ENCODE data around the gene TSFM.

The TSFM gene

DNA sequence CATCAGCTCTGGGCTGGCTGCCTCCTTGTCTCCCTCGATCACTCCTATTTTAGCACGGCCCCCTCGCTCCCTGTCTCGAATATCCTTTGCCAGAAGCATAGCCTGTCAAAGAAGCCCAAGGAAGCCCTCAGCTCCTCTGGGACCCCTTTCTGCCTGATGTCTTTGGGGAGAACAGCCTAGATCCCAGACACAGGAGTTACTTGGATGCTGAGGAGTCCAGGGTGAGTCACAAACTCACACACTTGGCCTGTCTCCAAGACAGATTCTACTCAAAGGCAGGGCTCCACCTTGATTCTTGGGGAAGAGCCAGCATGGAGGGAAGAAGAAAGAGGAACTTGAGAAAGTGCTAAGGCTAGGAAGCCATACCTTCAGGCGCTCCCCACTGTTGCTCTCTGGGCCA, 27.9 kb downstream of the TSFM start:
- Histone ChIP-seq H3K4me3 (ENCODE audit: insufficient read depth, low read length, poor library complexity, severe bottlenecking) (no peak overlapping the region), H3K27me3 (ENCODE audit: low read length) (no peaks in the 10 kb centered on the region), H3K4me2 (ENCODE audit: low read depth, low read length, poor library complexity, severe bottlenecking) (no peak overlapping the region), H3K27ac (ENCODE audit: low read depth, low read length) (no peak overlapping the region), H3K79me2 (ENCODE audit: insufficient read depth, low read length) (no peaks in the 10 kb centered on the region), H4K20me1 (ENCODE audit: low read depth, low read length) (no peaks in the 10 kb centered on the region), H3K9ac (ENCODE audit: low read length) (no peak overlapping the region), H3K9me2 (replicated peaks; ENCODE audit: insufficient read depth, low read length) (no peaks in the 10 kb centered on the region), H3K9me3 (ENCODE audit: insufficient read depth, low read length) (no peaks in the 10 kb centered on the region), H2AFZ (ENCODE audit: low read depth, low read length, severe bottlenecking) (no peak overlapping the region), H3K36me3 (ENCODE audit: low read length) (no peaks in the 10 kb centered on the region), H3F3A (ENCODE audit: insufficient read depth) (no peaks in the 10 kb centered on the region)
- TF ChIP-seq EZH2phosphoT487 (conservative IDR thresholded peaks at IDR 0.05; ENCODE audit: low read length), result no peak
- TF ChIP-seq, protein P1, sequence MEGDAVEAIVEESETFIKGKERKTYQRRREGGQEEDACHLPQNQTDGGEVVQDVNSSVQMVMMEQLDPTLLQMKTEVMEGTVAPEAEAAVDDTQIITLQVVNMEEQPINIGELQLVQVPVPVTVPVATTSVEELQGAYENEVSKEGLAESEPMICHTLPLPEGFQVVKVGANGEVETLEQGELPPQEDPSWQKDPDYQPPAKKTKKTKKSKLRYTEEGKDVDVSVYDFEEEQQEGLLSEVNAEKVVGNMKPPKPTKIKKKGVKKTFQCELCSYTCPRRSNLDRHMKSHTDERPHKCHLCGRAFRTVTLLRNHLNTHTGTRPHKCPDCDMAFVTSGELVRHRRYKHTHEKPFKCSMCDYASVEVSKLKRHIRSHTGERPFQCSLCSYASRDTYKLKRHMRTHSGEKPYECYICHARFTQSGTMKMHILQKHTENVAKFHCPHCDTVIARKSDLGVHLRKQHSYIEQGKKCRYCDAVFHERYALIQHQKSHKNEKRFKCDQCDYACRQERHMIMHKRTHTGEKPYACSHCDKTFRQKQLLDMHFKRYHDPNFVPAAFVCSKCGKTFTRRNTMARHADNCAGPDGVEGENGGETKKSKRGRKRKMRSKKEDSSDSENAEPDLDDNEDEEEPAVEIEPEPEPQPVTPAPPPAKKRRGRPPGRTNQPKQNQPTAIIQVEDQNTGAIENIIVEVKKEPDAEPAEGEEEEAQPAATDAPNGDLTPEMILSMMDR (IDR thresholded peaks at IDR 0.05; ENCODE audit: insufficient read depth, low read length, poor library complexity, severe bottlenecking), result no peak

DNA sequence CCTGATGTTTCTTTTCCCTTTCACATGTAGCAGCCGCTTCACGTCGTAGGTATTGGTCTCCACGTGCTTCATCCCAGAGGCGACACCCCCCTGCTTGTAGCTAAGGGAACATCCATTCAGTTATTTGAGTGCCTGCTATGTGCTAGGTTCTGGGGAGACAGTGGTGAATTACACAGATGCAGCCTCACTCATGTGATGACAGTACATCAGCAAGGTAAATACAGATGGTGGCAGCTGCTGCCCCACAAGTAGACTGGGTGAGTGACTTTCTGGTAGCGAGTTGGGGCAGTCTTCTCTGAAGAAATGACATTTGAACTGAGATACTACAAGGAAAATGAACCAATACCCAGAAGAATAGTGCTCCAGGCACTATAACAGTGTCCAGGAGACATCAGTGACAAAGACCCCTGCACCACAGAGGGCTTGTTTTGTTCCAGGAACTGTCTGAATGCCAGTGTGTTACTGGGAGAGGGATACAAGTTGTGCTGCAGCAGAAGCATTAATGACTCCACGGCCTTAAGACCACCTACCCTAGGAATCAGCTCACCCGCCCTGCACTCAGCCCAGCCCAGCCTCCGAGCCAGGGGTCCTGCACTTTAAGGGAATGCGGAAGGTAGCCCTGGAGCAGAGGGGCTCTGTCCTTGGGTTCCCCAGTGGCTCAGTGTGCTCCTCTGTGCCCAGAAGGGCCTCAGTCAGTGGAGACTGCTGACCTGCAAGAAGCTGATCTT, 28.6 kb downstream of the TSFM start:
- no peak overlapping the region for H3K9ac ChIP-seq (ENCODE audit: low read length)
- H3K79me2 ChIP-seq (ENCODE audit: insufficient read depth, low read length), result no peaks in the 10 kb centered on the region
- no peaks in the 10 kb centered on the region for H3K36me3 ChIP-seq (ENCODE audit: low read length)
- no peaks in the 10 kb centered on the region for H3K9me3 ChIP-seq (ENCODE audit: insufficient read depth, low read length)
- TF ChIP-seq, protein P1 (IDR thresholded peaks at IDR 0.05; ENCODE audit: insufficient read depth, low read length, poor library complexity, severe bottlenecking), result no peak
- TF ChIP-seq EZH2phosphoT487 (conservative IDR thresholded peaks at IDR 0.05; ENCODE audit: low read length), result no peak
- no peak overlapping the region for H3K27ac ChIP-seq (ENCODE audit: low read depth, low read length)
- no peaks in the 10 kb centered on the region for H3F3A ChIP-seq (ENCODE audit: insufficient read depth)
- no peaks in the 10 kb centered on the region for H4K20me1 ChIP-seq (ENCODE audit: low read depth, low read length)
- H2AFZ ChIP-seq (ENCODE audit: low read depth, low read length, severe bottlenecking), result no peak overlapping the region
- no peak overlapping the region for H3K4me2 ChIP-seq (ENCODE audit: low read depth, low read length, poor library complexity, severe bottlenecking)
- no peak overlapping the region for H3K4me3 ChIP-seq (ENCODE audit: insufficient read depth, low read length, poor library complexity, severe bottlenecking)
- H3K27me3 ChIP-seq (ENCODE audit: low read length), result no peaks in the 10 kb centered on the region
- H3K9me2 ChIP-seq (replicated peaks; ENCODE audit: insufficient read depth, low read length), result no peaks in the 10 kb centered on the region

DNA sequence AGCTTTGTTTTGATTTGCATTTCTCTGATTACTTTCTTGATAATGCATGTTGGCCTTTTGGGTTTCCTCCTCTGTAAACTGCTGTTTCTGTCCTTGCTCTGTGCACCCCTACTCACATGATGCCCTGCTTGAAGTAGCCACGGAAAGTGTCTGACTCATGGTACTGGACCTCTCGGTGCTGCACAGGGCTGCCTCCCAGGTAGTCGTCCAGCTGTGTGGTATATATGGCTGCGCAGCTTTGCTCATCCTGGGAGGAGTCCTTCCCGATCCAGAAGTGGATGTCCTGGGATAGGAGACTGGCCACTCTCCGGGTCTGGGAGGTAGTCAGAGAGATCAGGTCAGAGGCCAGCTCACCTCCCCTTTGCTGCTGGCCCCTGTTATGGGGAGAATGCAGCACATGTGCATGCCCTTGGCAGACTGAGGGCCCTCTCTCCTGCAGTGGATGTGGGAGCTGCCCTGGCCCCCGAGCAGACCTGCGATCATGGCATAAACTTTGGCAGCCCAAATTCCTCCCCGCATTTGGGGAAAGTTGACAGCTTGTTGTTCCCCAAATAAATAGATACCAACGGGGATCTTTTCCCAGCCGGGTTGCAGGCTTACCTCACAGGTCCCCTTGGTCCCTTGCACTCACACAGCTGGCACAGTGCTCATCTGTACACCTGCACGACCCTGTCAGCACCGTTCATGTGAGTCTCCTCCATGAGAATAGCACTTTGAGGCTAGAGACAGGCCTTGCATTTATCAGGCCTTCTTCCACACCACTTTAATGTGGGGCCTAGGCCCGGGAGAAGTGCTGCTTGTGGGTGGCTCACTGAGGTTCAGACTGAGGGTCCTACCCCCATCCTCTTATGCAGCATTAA, 30.8 kb downstream of the TSFM start:
- H3K36me3 ChIP-seq (ENCODE audit: low read length), result no peaks in the 10 kb centered on the region
- no peak overlapping the region for H3K9ac ChIP-seq (ENCODE audit: low read length)
- H3K27me3 ChIP-seq (ENCODE audit: low read length), result no peaks in the 10 kb centered on the region
- H3F3A ChIP-seq (ENCODE audit: insufficient read depth), result no peaks in the 10 kb centered on the region
- no peak overlapping the region for H3K4me2 ChIP-seq (ENCODE audit: low read depth, low read length, poor library complexity, severe bottlenecking)
- no peaks in the 10 kb centered on the region for H3K79me2 ChIP-seq (ENCODE audit: insufficient read depth, low read length)
- H2AFZ ChIP-seq (ENCODE audit: low read depth, low read length, severe bottlenecking), result no peak overlapping the region
- no peak overlapping the region for H3K27ac ChIP-seq (ENCODE audit: low read depth, low read length)
- H3K9me2 ChIP-seq (replicated peaks; ENCODE audit: insufficient read depth, low read length), result no peaks in the 10 kb centered on the region
- no peak for TF ChIP-seq EZH2phosphoT487 (conservative IDR thresholded peaks at IDR 0.05; ENCODE audit: low read length)
- TF ChIP-seq, protein P1 (IDR thresholded peaks at IDR 0.05; ENCODE audit: insufficient read depth, low read length, poor library complexity, severe bottlenecking), result no peak
- H4K20me1 ChIP-seq (ENCODE audit: low read depth, low read length), result no peaks in the 10 kb centered on the region
- no peaks in the 10 kb centered on the region for H3K9me3 ChIP-seq (ENCODE audit: insufficient read depth, low read length)
- no peak overlapping the region for H3K4me3 ChIP-seq (ENCODE audit: insufficient read depth, low read length, poor library complexity, severe bottlenecking)
